HUDEP-2 (cell line): ENCODE measurements around the gene GATA1.
"Not testable (repeated sequence)": the region's sequence is repeated elsewhere in the genome, so short reads cannot be mapped to it uniquely, and the experiment has no call there.

ENCODE experiments used
- DNase-seq, 76 experiments: peaks; one replicate each; lab custom pipeline; 2025; ENCODE audit not compliant: unreplicated experiment in 76 of 76; lab: John Stamatoyannopoulos, UW

The GATA1 gene

GRCh38 chrX:48802905-48803200 lies 16.5 kb downstream of the GATA1 start:
- DNase-seq = no peak

GRCh38 chrX:48806081-48806480 lies 19.7 kb downstream of the GATA1 start:
- no peak for DNase-seq

DNA sequence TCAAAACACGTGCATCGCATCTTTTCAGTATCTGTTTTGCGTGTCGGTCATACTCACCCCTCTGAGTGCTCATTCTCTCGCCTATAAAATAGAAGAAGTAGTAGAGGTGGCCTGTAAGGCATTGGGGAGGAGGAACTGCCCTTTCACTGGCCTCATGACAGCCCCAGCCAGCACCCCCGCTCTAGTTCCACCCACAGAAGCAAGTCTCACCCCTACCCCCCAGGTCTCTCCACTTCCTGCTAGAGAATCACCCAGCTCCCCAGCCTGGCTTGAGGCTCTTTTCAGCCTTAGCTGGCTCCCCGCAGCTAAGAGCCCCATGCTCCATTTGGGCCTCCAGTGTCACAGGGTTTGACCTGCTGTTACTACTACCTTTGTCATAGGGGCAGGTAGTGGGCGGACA lies 27.3 kb downstream of the GATA1 start:
- DNase-seq = no peak

GRCh38 chrX:48814722-48815121 lies 28.3 kb downstream of the GATA1 start:
- DNase-seq = no peak

DNA sequence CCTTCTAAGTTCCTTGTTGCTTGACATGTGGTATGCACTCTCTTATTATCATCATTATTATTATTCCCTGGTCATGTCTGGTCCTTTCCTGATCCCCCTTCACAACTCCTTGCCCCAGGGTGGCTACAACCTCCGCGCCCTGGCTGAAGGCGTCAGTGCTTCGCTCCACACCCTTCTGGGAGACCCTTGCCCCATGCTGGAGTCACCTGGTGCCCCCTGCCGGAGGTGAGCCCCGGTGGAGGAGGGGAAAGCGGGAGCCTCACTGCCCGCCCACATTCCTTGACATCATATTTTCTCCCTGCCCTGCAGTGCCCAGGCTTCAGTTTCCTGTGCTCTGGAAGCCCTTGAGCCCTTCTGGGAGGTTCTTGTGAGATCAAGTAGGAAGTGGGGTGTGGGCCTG lies 28.9 kb downstream of the GATA1 start:
- DNase-seq = no peak

- peak in 1 of 76 experiments; percentile 10 for DNase-seq
Observed at GRCh38 chrX:48816014-48816810, 29.8 kb downstream of the GATA1 start.

GRCh38 chrX:48818098-48818497 lies 31.7 kb downstream of the GATA1 start:
- no peak for DNase-seq

GRCh38 chrX:48818866-48819265 lies 32.5 kb downstream of the GATA1 start:
- no peak for DNase-seq

DNA sequence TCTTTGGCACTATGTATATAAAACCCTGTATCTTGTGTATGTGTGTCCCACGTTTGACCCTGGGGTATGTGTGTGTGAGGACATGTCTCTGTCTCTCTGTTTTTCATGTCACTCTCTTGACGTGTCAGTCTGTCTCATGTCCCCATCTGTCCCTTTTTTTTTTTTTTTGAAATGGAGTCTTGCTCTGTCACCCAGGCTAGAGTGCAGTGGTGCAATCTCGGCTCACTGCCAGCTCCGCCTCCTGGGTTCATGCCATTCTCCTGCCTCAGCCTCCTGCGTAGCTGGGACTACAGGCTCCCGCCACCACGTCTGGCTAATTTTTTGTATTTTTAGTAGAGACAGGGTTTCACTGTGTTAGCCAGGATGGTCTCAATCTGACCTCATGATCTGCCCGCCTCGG lies 33.0 kb downstream of the GATA1 start:
- not testable (repeated sequence) for DNase-seq

DNA sequence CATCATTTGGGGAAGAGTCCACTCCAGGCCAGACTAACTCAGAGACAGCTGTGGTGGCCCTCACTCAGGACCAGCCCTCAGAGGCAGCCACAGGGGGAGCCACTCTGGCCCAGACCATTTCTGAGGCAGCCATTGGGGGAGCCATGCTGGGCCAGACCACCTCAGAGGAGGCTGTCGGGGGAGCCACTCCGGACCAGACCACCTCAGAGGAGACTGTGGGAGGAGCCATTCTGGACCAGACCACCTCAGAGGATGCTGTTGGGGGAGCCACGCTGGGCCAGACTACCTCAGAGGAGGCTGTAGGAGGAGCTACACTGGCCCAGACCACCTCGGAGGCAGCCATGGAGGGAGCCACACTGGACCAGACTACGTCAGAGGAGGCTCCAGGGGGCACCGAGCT lies 36.7 kb downstream of the GATA1 start:
- no peak for DNase-seq

GRCh38 chrX:48824066-48824465 lies 37.7 kb downstream of the GATA1 start:
- DNase-seq = no peak

GRCh38 chrX:48826135-48826875 lies 39.9 kb downstream of the GATA1 start, which contains the start of gene ERAS:
TSS of gene ERAS (plus strand) at chrX:48826513. CDS start at chrX:48829124, 2,611 bp downstream.
- no peak for DNase-seq

DNA sequence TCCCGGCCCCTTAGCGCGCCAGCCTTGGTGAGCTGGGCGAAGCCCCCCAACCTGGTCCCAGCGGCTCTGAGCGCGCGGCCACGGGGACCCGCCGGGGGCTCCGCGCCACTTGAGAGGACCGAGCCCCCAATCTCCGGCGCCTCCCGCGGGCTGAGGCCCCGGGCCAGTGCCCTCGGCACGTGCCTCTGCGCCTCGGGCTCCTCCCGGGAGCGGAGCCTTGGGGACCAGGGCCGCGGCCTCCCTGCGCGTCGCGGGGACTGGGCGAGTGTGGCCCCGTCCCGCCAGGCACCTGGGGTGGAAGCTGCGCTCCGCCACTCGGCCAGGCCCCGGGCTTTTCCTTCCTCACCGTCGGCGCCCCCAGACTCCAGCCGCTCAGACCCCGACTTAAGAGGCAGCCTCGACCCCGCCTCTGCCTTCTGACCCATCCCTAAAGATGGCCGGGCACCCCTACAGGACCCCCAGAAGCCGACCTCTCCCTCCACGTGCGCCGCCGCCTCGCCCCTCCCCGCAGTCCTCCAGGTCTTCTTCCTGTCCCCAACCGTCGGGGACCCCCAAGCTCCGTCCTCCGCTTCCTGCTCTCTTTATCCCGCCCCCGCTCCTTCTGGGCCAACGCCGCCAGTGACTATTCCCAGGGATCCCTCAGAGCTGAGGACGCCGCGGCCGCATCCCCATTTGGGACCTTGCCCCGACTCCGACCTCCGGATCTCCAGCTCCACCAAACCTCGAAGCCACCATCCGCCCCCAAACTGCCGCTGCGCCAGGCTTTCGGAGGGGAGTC lies 40.7 kb downstream of the GATA1 start:
- no peak for DNase-seq

DNA sequence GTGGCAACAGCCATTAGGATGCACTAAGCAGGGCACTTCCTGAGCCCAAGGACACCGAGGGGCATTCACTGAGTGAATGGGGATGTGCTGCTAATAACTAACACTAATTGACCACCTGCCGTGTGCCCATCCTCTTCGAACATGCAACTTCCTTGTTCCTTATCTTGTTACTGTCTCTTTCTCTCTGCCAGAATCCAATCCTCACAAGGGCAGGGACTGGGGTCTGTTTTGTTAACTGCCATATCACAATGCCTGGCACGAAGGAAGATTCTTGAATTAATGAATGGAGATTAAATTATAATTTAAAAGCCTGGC lies 41.2 kb downstream of the GATA1 start:
- no peak for DNase-seq

DNA sequence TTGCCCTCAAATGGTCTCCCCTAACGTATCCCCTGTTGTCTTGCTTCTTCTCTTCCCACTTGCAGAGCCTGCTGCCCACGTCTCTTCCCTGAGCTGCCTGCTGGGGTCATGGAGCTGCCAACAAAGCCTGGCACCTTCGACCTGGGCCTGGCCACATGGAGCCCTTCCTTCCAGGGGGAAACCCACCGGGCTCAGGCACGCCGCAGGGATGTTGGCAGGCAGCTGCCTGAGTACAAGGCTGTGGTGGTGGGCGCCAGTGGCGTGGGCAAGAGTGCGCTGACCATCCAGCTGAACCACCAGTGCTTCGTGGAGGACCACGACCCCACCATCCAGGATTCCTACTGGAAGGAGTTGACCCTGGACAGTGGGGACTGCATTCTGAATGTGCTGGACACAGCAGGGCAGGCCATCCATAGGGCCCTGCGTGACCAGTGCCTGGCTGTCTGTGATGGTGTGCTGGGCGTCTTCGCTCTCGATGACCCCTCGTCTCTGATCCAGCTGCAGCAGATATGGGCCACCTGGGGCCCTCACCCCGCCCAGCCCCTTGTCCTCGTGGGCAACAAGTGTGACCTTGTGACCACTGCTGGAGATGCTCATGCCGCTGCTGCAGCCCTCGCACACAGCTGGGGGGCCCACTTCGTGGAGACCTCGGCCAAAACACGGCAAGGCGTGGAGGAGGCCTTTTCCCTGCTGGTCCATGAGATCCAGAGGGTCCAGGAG lies 42.8 kb downstream of the GATA1 start:
- DNase-seq = no peak

- DNase-seq = no peak
Observed at GRCh38 chrX:48831136-48831908, 44.9 kb downstream of the GATA1 start.

- no peak for DNase-seq
Observed at GRCh38 chrX:48831909-48832291, 45.5 kb downstream of the GATA1 start.

GRCh38 chrX:48833542-48834138 lies 47.2 kb downstream of the GATA1 start:
- DNase-seq = no peak

DNA sequence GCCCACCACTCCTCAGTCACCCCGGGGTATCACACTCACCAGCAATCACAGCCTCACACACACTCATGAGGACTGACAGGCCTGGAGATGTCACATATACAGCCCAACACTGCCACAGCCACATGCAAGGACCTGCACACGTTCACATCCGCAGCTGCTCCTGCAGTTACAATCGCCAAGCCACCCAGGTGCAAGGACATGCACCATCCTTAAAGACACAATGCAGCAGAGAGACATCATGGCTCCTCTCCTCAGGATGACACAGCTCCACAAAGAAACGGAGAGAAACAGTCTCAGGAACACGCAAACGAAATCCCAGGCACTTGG lies 48.0 kb downstream of the GATA1 start:
- DNase-seq = no peak
